SK-N-MC (cell line): Measurements from ENCODE around the gene PRKCG.

Experiments used
- EZH2 ChIP-seq: fragments of 200-600 bp; sonication (generic); IDR thresholded peaks from one replicate; pipeline ENCODE4 v1.6.1; 2017; ENCODE audit warnings: antibody characterized with exemption
- POLR2AphosphoS5 ChIP-seq: IDR thresholded peaks from 2 replicates; pipeline ENCODE4 v1.6.1; 2012; ENCODE audit warnings: mild to moderate bottlenecking, low read depth, low read length, borderline replicate concordance

DNA sequence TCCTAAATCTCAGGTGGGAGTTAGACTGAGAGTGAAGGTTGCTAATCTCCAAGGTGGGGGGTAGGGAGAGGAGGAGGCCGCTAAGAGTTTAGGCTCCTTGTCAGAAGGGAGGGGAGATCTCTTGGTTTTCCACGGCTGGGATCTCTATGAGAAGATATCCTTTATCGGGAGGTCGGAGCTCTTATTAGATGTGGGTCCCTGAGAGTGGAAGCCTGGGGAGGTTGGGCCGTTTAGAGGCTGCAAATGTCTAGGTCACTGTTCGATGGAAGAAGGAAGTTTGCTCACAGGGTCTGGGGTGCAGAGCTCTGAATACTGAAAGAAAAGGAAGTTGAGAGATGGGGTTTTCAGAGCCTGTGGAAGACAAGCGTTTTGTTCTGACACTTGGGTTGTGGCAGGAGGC lies 10.5 kb upstream of the PRKCG start:
- TF ChIP-seq POLR2AphosphoS5, result no peak
- TF ChIP-seq EZH2, result no peak
